Fibroblast of skin of left quadriceps (primary cell): Measurements from ENCODE around the gene SYNE1.

Experiments
- DNase-seq, 2 experiments: peaks; one replicate each; pipeline ENCODE4 v3.0.0-alpha.2; 2013; ENCODE audit warnings: low read depth in 2 of 2

SYNE1 gene

DNA sequence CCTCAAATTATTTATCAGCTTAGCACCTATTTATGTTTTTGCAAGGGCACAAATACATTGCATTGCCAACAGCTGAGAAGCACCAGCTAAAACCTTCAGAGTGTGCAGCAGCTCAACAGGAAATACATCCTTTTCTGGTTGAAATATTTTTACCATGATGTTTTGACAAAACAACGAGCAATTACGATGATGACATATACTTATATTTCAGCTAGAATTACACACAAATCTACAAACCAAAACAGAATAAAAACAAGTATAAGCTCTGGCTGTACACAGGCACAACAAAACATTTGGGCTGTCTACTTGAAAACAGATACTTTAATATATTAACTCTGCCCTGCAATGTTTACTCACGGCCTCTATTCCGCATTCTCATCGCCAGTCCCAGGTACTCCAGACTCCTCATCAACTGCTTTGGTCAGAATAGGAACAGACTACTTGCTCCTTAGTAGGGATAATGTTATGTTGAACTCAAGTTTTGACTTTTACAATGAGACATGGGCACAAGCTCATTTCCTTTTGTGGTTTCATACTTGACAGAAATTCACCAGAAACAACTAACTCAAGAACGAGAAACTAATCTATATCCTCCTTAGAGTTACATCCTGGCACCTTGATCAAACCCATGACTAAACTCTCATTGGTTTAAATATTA lies 452.1 kb downstream of the SYNE1 start:
- DNase-seq, result no peak

DNA sequence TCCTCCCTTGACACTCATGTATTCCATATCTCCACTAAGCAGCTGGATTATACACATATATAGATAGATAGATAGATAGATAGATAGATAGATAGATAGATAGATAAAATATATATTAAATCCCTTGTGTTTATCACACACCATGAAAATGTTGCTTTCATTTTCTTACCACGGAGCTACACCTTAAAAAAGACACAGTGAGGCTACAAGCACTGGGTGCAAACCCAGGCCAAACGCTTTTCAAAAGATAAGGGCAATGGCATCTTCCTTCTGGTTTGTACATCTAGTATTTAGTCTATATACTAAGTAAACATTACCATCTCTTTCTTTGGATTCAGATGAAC lies 452.6 kb downstream of the SYNE1 start:
- no peak for DNase-seq

DNA sequence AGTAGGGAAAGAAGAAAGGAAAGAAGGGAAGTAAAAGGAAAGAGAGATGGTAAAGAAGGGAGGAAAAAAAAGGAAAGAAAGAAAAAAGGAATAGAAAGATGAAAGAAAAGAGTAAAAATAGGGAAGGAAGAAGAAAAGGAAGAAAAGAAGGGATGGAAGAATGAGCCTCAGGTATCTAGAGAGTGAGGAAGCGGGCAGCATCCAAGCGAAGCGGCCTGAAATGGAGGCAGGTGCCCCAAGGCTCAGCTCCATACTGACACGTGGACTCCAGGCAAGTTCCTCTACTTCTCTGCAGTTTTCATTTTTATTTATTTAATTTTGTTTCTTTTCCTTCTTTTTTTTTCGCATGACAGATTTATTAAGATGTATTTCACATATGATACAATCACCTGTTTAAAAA lies 456.6 kb downstream of the SYNE1 start:
- DNase-seq, result no peak

DNA sequence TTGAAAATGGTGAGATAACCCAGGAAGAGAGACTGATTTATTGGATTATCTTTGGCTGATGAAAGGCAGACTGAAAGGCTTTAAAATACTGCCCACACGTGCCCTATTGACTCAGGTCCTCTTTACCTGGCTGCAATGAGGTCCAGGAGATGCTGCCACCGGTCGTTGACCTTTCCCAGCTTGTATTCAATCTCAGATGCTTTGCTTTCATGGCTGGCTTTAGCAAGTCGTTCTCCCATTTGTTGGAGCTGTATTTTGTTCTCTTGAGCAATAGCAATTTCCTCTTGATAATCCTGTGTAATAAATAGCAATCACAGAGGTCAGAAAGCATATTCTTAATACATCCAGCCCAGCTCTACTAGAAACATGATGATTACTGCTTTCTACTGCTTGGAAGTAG lies 460.9 kb downstream of the SYNE1 start:
- no peak for DNase-seq

DNA sequence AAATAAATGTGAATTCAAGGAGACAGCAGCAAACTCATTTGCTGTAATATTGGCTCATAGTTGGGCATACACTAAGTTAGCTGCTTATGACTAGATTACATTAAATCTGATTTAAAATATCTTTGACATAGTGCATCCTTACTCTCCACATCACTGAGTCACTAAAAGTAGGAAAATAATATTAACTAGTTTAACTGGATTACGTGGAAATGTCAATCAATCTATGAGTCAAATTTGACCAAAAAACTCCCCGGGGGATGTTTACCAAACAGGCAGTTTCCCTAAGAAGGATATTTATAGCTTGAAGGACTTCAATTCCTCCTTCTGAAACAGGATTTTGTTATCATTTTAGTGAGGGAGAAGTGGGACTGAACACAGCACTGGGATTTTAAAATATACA lies 463.2 kb downstream of the SYNE1 start:
- DNase-seq, result no peak

DNA sequence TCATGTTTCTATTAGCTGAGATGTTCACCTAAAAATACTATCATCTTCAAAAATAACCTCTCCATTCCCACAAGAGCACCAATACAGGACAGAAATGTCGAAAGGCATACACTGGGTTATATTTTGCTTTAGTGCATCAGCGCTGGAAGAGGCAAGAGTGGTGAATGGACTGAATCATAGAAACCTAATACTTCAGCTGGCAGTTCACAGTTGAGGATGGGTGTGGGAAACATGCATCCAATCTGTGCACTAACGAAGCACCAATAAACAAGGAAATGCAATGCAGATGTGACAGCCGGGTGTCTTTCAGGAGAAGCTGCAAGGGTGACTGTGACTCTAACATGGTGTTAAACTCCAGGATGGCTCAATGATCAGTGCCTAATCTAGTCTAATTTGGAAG lies 463.8 kb downstream of the SYNE1 start:
- DNase-seq, result peak in 1 of 2 experiments; percentile 11

DNA sequence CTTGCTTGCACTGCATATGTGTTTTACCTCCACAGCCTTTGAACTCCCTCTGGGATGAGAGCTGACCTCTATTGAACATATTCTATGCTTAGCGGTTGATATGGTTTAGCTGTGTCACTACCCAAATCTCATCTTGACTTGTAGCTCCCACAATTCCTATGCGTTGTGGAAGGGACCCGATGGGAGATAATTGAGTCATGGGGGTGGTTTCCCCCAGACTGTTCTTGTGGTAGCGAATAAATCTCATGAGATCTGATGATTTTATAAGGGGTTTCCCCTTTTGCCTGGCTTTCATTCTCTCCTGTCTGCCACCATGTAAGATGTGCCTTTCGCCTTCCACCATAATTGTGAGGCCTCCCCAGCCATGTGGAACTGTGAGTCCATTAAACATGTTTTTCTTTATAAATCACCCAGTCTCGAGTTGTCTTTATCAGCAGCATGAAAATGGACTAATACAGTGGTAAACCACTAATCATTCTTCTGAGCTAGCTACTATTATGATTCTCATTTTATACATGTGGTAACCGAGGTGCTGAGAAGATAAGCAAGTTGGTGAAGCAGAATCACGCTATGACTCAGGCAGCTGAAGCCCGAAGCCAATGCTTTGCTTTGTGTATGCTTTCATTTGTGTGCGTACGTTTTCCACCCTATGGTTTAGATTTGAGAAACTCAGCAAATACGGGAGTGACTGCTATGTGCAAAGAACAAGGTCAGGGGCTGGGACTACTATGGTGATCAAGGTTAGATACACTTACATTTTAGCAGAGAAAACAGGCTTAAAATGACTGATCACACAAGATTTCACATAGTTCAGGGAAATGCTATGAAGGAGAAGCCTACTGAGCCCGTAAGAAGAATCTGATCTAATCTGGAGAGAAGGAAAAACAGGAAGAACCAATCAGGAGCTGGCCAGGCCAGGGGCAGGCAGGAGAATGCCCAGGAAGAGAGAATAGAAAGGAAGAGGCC lies 466.2 kb downstream of the SYNE1 start:
- DNase-seq, result no peak

DNA sequence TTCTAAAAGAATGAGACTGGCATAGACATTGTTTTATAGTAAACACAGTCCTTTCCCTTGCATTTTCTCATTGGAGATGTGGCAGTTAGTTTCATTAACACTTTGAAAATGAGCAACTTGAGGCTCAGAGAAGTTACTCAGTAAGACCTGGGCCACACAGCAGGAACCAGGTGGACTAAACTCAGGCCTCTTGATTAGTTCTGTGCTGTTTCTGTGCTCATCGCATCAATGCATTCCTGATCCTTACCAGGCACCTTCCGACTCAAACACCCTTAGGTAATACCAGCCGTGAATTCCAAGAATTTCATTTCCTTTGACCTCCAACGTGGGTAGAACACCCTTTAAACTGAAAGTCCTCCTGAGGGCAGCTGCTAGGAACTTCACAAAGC lies 466.9 kb downstream of the SYNE1 start:
- DNase-seq, result no peak

DNA sequence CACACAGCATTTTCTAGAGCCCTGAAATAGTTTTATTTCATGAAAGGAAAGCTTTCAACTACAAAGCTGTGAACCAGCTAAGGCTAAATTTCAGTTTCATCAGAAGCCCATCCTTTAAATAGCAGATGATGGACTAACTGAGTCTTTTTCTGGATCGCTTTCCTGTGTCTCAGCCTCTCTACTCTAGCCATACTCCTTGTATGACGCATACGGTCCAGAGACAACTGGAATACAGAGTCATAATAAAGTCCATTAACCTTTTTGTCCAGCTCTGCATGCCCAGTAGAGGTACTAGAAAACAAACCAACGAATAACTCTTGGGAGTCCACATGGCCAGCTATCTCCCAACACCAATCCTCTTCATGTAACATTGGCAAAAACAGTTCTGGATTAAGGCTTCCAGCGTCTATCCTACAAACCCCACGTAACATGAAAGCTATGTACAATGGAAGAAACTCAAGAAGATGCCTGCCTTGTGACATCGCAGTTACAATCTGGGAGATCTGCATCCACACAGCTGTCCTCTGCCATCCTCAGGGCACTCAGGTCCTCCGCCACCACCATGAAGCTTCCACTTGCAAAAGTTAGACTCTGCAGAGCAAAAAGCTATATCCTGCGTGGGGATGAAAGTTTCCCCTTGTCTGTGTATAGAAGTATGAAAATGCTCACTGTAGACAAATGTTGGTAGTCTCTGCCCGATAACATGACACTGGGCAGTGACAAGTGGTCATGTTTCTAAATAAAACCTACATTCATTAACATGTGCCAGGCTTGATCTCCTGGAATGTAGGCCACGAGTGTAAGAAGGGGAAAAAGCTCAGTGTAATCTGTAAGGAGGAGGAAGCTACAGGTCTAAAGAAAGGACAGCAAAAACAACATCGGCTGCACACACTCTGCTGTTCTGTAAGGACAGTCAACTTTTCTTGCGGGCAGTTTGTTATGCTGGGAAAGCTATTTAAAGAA lies 469.2 kb downstream of the SYNE1 start:
- DNase-seq, result no peak

DNA sequence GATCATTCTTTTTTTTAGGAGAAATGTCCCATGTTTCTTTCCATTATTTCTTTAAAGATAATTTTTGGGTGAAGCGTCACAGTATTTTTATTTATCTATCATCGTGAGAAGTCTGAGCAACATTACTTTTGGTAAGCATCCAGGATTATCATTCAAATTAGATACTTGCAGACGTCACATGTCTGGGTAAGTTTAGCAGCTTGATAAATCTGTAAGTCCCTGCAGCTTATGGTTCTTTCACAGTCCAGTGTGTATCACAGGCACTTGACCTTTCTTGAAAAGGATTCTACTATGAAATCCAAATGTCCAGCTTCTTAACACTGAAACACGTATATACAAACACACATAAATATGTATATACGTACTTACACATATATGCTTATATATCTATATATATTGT lies 470.3 kb downstream of the SYNE1 start:
- DNase-seq, result no peak

DNA sequence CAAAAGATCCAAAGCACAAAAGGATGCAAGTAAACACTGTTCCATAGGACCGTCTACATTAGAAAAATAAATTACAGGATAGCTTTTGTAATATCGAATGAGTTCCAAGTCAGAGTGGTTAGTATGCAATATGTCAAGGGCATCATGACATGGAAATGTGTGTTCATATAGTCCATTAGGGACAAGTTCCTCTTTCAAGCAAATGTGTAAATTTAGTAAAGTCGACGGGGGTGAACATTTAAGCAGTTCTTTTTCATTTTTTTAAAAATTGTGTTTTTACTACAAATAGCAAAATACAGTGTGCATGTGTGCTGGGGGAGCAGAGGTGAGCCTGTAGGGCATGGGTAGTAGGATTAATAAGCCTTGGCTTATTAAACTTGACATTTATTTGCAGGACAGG lies 470.7 kb downstream of the SYNE1 start:
- no peak for DNase-seq

DNA sequence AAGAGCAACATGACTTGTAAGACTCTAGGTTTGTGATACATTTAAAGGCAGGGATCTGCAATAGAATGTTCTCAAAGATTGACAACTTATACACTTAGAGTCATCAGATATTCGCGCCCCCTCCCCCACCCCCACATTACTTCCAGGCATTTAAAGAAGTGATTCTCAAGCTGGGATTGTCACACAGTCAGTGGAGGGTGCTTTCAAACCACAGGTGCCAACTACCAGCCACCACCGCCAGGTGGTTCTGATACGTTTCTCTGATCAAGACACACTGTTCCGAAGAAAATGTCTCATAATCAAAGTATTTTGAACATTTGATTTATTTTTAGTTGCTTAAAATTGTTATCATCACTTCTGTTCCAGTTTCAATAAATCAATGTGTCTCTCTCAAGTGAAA lies 472.2 kb downstream of the SYNE1 start:
- no peak for DNase-seq

DNA sequence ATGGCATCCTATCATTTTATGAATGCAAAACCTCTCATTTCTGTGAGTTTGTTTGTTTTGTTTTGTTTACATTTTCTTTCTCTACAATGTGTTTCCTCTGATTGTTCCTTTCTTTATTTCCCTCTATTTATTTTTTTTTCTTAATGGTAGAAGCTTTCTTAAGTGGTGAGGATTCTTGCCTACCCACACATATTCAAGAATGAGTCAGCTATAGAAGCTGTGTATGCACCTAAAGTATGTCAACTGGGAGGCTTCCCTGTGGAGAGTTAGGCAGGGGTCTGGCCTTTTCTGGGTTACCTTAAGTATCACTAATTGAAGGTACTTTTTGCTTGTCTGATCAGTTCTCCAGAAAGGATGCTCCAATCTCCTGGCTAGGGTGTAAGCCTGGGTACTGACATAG lies 475.7 kb downstream of the SYNE1 start:
- peak in 1 of 2 experiments; percentile 7 for DNase-seq

DNA sequence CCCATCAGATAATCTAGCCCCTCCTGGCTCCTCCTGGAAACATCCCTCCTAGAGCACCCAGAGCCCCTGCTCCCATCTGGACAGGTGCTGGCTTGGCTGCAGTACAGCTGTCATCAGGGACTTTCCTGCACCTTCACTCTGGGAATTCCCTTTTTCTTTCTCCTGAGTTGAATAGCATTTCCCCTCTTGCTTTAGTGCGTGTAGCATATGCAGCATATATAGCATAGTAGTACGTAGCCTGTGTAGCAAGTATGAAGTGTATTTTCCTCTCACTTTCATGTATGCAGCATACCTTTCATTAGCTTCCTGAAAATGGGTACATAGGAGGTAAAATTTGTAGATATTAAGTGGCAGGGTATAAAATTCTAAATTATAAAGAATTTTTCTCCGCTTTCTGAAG lies 476.8 kb downstream of the SYNE1 start:
- no peak for DNase-seq

DNA sequence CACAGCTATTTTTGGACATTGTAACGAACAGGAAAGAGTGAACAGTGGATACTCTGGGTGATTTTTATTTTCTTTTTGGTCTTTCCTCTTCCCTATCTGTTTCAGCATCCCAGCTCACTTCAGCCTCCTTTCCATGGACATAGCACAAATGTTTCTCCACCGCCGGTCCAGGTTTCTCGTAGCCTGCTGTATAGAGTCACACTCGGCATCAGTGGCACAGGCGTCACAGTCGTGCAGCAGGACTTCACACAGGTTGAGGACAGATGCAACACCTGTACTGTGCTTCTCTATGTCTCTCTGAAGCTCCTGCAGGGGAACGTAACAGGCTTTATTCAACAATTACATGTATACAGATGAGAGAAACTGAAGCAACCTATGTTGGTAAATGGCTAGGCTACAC lies 481.4 kb downstream of the SYNE1 start:
- DNase-seq, result no peak

DNA sequence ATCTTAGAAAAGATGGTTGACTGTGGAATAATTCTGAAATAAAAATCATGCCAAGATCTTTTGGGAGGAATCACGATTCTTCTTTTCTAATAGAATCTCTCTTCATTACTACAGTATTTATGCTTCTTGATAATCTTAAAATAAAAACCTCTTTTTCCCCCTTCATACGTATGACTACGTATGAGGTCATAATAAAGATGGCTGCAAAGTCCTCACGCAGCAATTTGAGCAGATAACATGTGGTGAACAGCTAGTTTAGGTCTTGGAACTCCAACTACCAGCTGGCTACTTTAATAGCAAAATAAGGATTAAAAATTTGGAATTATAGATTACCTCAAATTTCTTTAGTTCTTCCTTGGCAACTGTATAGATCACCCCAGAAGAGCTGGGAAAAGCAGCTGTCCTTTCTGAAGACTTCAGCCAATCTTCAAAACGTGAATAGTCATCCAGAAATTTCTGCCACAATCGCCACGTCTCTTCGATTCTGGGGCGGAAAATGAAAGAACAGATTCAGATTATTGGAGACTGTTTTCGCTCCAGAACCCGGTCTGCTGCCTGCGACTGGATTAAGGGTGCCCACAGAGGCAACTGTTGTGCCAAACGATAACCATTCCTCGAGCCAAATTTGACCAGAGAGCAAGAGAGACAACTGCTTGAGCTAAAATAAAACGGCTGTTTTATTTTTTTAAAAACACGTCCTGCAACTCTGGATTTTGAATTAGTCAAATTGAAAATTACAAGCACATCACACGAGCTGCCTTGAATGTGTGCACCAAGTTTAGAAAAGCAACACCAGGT lies 482.4 kb downstream of the SYNE1 start:
- DNase-seq, result no peak

DNA sequence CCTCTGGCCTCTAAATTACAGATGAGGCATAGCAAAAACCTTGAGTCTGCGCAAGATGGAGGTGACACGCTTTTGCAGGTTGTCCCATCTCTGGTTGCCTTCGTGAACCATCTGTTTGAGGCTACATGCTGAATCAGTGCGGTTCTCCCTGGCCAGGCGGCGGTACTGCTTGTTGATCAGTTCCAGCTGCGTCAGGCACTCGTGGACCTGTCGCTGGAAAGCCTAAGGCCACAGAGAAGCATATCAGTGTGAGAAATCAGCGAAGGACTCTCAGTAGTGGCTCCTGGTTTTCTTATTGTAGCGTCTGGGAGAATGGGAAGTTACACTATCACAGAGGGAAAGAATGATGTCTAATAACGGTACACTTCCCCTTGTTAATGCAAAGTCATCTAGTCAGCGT lies 485.2 kb downstream of the SYNE1 start:
- DNase-seq, result no peak

DNA sequence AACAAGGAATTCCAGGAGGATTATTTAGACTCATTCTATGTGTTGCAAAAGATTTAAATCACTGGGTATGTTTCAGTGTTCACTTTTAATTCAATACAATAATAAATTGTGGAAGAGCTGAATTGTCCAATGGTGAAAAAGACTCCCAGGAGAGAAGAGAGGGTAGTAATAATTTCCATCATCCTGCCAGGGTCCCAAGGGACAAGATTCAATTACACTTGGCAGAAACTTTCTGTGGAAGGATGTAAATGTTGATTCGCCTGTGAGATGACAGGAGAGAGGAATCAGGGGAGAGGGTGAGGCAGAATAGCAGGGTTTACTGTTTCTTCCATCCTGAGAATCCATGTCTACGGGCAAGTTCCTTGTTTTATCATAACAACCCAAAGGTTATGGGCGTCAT lies 487.0 kb downstream of the SYNE1 start:
- DNase-seq, result peak in 1 of 2 experiments; percentile 20

DNA sequence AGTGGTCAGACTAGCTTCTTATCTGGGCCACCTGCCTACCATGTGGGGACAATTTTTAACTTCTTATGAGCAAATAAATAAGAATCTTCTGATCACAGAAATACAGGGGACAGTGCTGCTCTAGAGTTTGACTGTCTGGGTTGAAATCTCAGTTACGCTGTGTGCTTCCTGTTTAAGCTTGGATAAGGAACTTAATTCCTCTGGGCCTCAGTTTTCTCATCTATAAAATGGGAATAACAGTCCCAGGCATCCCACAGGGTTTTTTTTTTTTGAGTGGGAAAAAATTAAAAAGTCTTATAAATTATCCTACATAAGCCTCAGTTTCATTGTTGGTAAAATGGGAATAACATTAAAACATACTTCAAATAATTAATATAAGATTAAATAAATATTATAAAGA lies 488.8 kb downstream of the SYNE1 start:
- no peak for DNase-seq

DNA sequence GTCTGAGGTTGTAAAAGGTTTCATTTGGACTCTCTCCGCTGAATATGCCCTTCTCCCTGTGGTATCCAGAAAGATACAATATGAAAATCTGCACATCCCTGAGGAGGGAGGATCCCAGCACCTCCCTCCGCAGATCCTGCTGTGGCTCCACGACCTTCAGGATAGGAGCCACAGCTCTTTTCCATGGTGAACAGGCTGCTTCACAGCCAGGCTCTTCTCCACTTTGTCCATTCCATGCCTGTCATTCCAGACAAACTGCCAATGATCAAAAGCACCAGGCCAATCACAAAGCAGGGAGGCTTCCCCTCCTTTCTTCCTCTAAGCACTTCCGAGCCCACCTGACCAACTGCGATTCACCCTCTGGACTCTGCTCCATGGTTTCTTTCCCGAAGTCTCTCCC lies 489.9 kb downstream of the SYNE1 start:
- DNase-seq, result no peak

DNA sequence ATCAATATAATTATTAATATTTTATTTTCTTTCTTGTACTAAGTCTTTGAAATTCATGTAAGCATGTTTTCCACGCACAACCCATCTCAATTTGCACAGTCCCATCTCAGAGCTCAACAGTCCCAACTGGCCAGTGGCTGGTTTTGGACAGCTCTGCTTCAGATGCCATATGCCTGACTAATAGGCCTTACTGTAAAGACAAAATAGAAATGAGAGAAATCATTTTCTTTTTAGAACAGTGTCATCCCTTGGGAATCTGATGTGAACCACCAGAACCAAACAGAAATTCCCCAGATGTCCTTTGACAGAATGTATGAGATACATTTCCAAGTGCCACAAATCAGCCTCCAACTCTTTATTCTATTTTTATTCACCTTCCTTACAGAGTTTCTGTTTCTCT lies 490.8 kb downstream of the SYNE1 start:
- DNase-seq, result peak; percentile 74 to 78
